HepG2 (cell line): ENCODE results near the gene AQP12A. TPM values are rescaled to one million over a fixed set of nuclear protein-coding genes. Genes with fewer than 3 reads are reported as not detected.

Experiments
- ATAC-seq: fragments of 200-7000 bp; cut with Tn5 transposase; 3 replicates; pipeline ENCODE4 v1.9.1; 2020; ENCODE audit warnings: mild to moderate bottlenecking, moderate library complexity
- BruUV-seq: library from RNA; stranded (reverse); fragments of 400-500 nt; replicated peaks from 2 replicates; lab custom pipeline; 2021; lab: Mats Ljungman, UMichigan
- CTCF ChIA-PET: fragments of 300-600 bp; formaldehyde crosslinking; extraction: SDS; loops from one replicate; lab custom pipeline; 2021; ENCODE audit warnings: low total read pairs, inconsistent platforms, low intra/inter-chr PET ratio; lab: Yijun Ruan, JAX
- POLR2A ChIA-PET: fragments of 350-600 bp; sonication (Branson Sonifier 250); formaldehyde crosslinking; loops from one replicate; lab custom pipeline; 2020; ENCODE audit warnings: antibody characterized with exemption, inconsistent platforms; lab: Yijun Ruan, JAX
- DNase-seq: peaks from one replicate; pipeline ENCODE4 v3.0.0-alpha.2; 2015; ENCODE audit warnings: low spot score
- FAIRE-seq: peaks from 3 replicates; lab custom pipeline; 2011; peaks lifted over from hg19 to GRCh38; lab: Jason Lieb, UNC
- H2AFZ ChIP-seq: one replicate; pipeline ENCODE4 v1.6.1; 2011; ENCODE audit warnings: low read length, inconsistent platforms
- H3K27ac ChIP-seq: fragments of 300-600 bp; 3 replicates; pipeline ENCODE4 v1.8.0; 2011; ENCODE audit warnings: mixed run types, mild to moderate bottlenecking, mixed read lengths, low read length, inconsistent platforms; ENCODE audit not compliant: insufficient read depth; ENCODE audit errors: extremely low read length
- H3K27me3 ChIP-seq, 2 experiments: fragments of 200-600 bp in 1 of 2; 2 replicates in 1 of 2; 3 replicates in 1 of 2; pipeline versions ENCODE4 v1.6.0 to v1.8.0; 2011; ENCODE audit warnings: low read length in 2 of 2, mild to moderate bottlenecking in 2 of 2, moderate library complexity in 2 of 2, inconsistent platforms in 1 of 2; ENCODE audit not compliant: insufficient read depth in 2 of 2, control insufficient read depth in 1 of 2
- H3K36me3 ChIP-seq, 2 experiments: fragments of 200-600 bp in 1 of 2; replicated peaks in 1 of 2; 2 replicates in 1 of 2; 3 replicates in 1 of 2; pipeline versions ENCODE4 v1.5.1 to v1.8.0; 2011; ENCODE audit warnings: low read length in 2 of 2, inconsistent platforms in 1 of 2; ENCODE audit not compliant: insufficient read depth in 2 of 2, control insufficient read depth in 1 of 2
- H3K4me1 ChIP-seq: 2 replicates; pipeline ENCODE4 v1.5.1; 2012; ENCODE audit warnings: low read length, inconsistent platforms; ENCODE audit not compliant: insufficient read depth
- H3K4me2 ChIP-seq: 2 replicates; pipeline ENCODE4 v1.6.0; 2011; ENCODE audit warnings: low read depth, low read length, inconsistent platforms
- H3K4me3 ChIP-seq, 3 experiments: fragments of 200-600 bp in 1 of 3; sonication (generic), shearing (Covaris generic) in 1 of 3; replicated peaks in 1 of 3; 2 replicates each; pipeline ENCODE4 v1.5.1; 2011 to 2016; ENCODE audit warnings: low read length in 3 of 3, inconsistent platforms in 2 of 3, low read depth in 2 of 3, mild to moderate bottlenecking in 2 of 3, control low read depth in 1 of 3, mixed read lengths in 1 of 3; ENCODE audit not compliant: insufficient read depth in 1 of 3
- H3K79me2 ChIP-seq: one replicate; pipeline ENCODE4 v1.6.1; 2011; ENCODE audit warnings: low read length, inconsistent platforms; ENCODE audit not compliant: insufficient read depth
- H3K9ac ChIP-seq: 2 replicates; pipeline ENCODE4 v1.6.0; 2011; ENCODE audit warnings: mild to moderate bottlenecking, low read depth, low read length, inconsistent platforms; ENCODE audit not compliant: insufficient read depth
- H3K9me3 ChIP-seq: 2 replicates; pipeline ENCODE4 v1.5.1; 2012; ENCODE audit warnings: mild to moderate bottlenecking, low read length
- H4K20me1 ChIP-seq: 2 replicates; pipeline ENCODE4 v1.6.0; 2011; ENCODE audit warnings: inconsistent platforms, mild to moderate bottlenecking, low read length, moderate library complexity; ENCODE audit not compliant: insufficient read depth
- ARNTL ChIP-seq: sonication (generic); formaldehyde crosslinking; IDR thresholded peaks from 2 replicates; pipeline ENCODE4 v1.4.0; 2020; ENCODE audit warnings: mild to moderate bottlenecking, missing genetic modification reagents
- BRD4 ChIP-seq: sonication (generic); formaldehyde crosslinking; IDR thresholded peaks from 2 replicates; pipeline ENCODE4 v1.4.0; 2020; ENCODE audit warnings: missing genetic modification reagents
- CENPBD1 ChIP-seq: sonication (generic); formaldehyde crosslinking; IDR thresholded peaks from 2 replicates; pipeline ENCODE4 v1.8.0; 2022; ENCODE audit warnings: missing genetic modification reagents, low read depth, mild to moderate bottlenecking, borderline replicate concordance
- DDIT3 ChIP-seq: sonication (generic); formaldehyde crosslinking; IDR thresholded peaks from 2 replicates; pipeline ENCODE4 v1.4.0; 2020; ENCODE audit warnings: mild to moderate bottlenecking, missing genetic modification reagents
- FOXJ3 ChIP-seq: sonication (generic); formaldehyde crosslinking; IDR thresholded peaks from 2 replicates; pipeline ENCODE4 v1.4.0; 2020; ENCODE audit warnings: missing genetic modification reagents, mild to moderate bottlenecking, borderline replicate concordance
- HBP1 ChIP-seq: IDR thresholded peaks from 2 replicates; pipeline ENCODE4 v1.6.1; 2016; ENCODE audit warnings: low read depth, control low read depth
- IKZF1 ChIP-seq: fragments of 450-650 bp; IDR thresholded peaks from 2 replicates; pipeline ENCODE4 v1.7.1; 2016
- JUNB ChIP-seq: sonication (generic); formaldehyde crosslinking; IDR thresholded peaks from 2 replicates; pipeline ENCODE4 v1.8.0; 2022; ENCODE audit warnings: missing genetic modification reagents, mild to moderate bottlenecking, borderline replicate concordance
- MTF2 ChIP-seq: sonication (generic); formaldehyde crosslinking; IDR thresholded peaks from 2 replicates; pipeline ENCODE4 v1.5.0; 2020; ENCODE audit warnings: missing genetic modification reagents, borderline replicate concordance
- NBN ChIP-seq: fragments of 450-650 bp; conservative IDR thresholded peaks from 2 replicates; pipeline ENCODE4 v1.6.1; 2017
- RARA ChIP-seq: IDR thresholded peaks from 2 replicates; pipeline ENCODE4 v1.6.1; 2016; ENCODE audit warnings: missing genetic modification reagents, missing compliant biosample characterization
- SIN3A ChIP-seq: IDR thresholded peaks from 2 replicates; pipeline ENCODE4 v1.6.1; 2011; ENCODE audit warnings: low read depth, mild to moderate bottlenecking, control low read depth, low read length, borderline replicate concordance
- STAG1 ChIP-seq: sonication (generic); formaldehyde crosslinking; IDR thresholded peaks from 2 replicates; pipeline ENCODE4 v1.4.0; 2020; ENCODE audit warnings: missing genetic modification reagents
- XBP1 ChIP-seq: sonication (generic); formaldehyde crosslinking; IDR thresholded peaks from 2 replicates; pipeline ENCODE4 v1.5.0; 2020; ENCODE audit warnings: missing genetic modification reagents
- ZNF136 ChIP-seq: sonication (generic); formaldehyde crosslinking; IDR thresholded peaks from 2 replicates; pipeline ENCODE4 v1.8.1; 2022; ENCODE audit warnings: low read depth, mild to moderate bottlenecking, moderate library complexity, missing genetic modification reagents
- ZNF558 ChIP-seq: sonication (generic); formaldehyde crosslinking; IDR thresholded peaks from 2 replicates; pipeline ENCODE4 v1.9.0; 2022; ENCODE audit warnings: mild to moderate bottlenecking, missing genetic modification reagents, borderline replicate concordance
- ZNF607 ChIP-seq: sonication (generic); formaldehyde crosslinking; IDR thresholded peaks from 2 replicates; pipeline ENCODE4 v1.5.1; 2020; ENCODE audit warnings: missing genetic modification reagents, mild to moderate bottlenecking, borderline replicate concordance
- ZNF619 ChIP-seq: sonication (generic); formaldehyde crosslinking; IDR thresholded peaks from 2 replicates; pipeline ENCODE4 v1.4.0; 2020; ENCODE audit warnings: mild to moderate bottlenecking, missing genetic modification reagents
- ZNF800 ChIP-seq: sonication (generic); formaldehyde crosslinking; IDR thresholded peaks from 2 replicates; pipeline ENCODE4 v1.4.0; 2020; ENCODE audit warnings: missing genetic modification reagents
- WGBS: methylation state at CpG from one replicate; pipeline ENCODE4 v1.1.6; 2017; ENCODE audit warnings: low lambda C conversion rate; 5-methylcytosine and 5-hydroxymethylcytosine counted together
- in situ Hi-C: cut with HindIII; loops from 2 replicates; pipeline ENCODE4 v1.10.0; 2017; ENCODE audit warnings: low pct_unique_long_range_greater_than_20kb; ENCODE audit not compliant: extremely low pct_ligation_motif_present
- intact Hi-C: fragments of 100-400 bp; cut with micrococcal nuclease; formaldehyde crosslinking; loops from one replicate; pipeline ENCODE4 v1.10.0; 2022; ENCODE audit not compliant: unreplicated experiment
- polyA plus RNA-seq, 8 experiments: library from polyadenylated mRNA; depleted of rRNA in 3 of 8; stranded (reverse) in 7 of 8; unstranded in 1 of 8; fragments of >200 nt; fragmentation: Illumina TruSeq in 4 of 8; extraction: Trizol in 4 of 8; gene quantifications; 2 replicates each; pipeline versions ENCODE4 v1.2.1 to v1.2.3, GENCODE V29; 2011 to 2016; ENCODE audit warnings: low read depth in 4 of 8, missing spikeins in 1 of 8, mixed read lengths in 1 of 8; ENCODE audit not compliant: insufficient read depth in 1 of 8
- total RNA-seq, 5 experiments: library from RNA; depleted of rRNA; stranded (reverse); fragments of >200 nt; fragmentation: Illumina TruSeq; extraction: Trizol; gene quantifications; 2 replicates each; pipeline ENCODE4 v1.2.3, GENCODE V29; 2016; ENCODE audit warnings: low read depth in 1 of 5

Gene AQP12A
- total and polyA plus RNA-seq, 2 of the 13 experiments (the other 11 are each of a cell fraction or from before 2014, with no cell fraction given): not detected

GRCh38 chr2:240726876-240727275 lies 35.2 kb downstream of the AQP12A start:
- H3K36me3 ChIP-seq: no peaks in the 10 kb centered on the region
- no peak overlapping the region for H2AFZ ChIP-seq
- POLR2A ChIA-PET: no interaction called here
- CTCF ChIA-PET: no interaction called here
- intact Hi-C loops (no loop called here), in situ Hi-C loops (no loop called here)
- no peak for FAIRE-seq
- BruUV-seq: no TSS peak
- no peak overlapping the region for H3K4me2 ChIP-seq
- peaks cover 61 to 97% of the 10 kb centered on the region in 2 experiments for H3K27me3 ChIP-seq
- H3K9me3 ChIP-seq: no peaks in the 10 kb centered on the region
- H4K20me1 ChIP-seq: no peaks in the 10 kb centered on the region
- H3K9ac ChIP-seq: no peak overlapping the region
- H3K4me1 ChIP-seq: no peaks in the 10 kb centered on the region
- no peak overlapping the region for H3K27ac ChIP-seq
- no peak for ATAC-seq
- WGBS: 26% methylated on average over 14 of the region's 14 CpGs
- H3K79me2 ChIP-seq: no peaks in the 10 kb centered on the region
- no peak overlapping the region for H3K4me3 ChIP-seq
- no peak for DNase-seq
- TF ChIP-seq ZNF800 (CRISPR knock-in tag): no peak
- TF ChIP-seq SIN3A: no peak
- no peak for TF ChIP-seq MTF2
- no peak for TF ChIP-seq DDIT3 (CRISPR knock-in tag)
- no peak for TF ChIP-seq STAG1 (CRISPR knock-in tag)
- no peak for TF ChIP-seq FOXJ3 (CRISPR knock-in tag)
- TF ChIP-seq HBP1: no peak
- TF ChIP-seq ARNTL (CRISPR knock-in tag): no peak
- TF ChIP-seq JUNB (CRISPR knock-in tag): no peak
- no peak for TF ChIP-seq ZNF619 (CRISPR knock-in tag)
- TF ChIP-seq XBP1: no peak
- no peak for TF ChIP-seq NBN
- no peak for TF ChIP-seq CENPBD1 (CRISPR knock-in tag)
- no peak for TF ChIP-seq ZNF607 (CRISPR knock-in tag)
- no peak for TF ChIP-seq RARA (CRISPR knock-in tag)
- no peak for TF ChIP-seq BRD4
- TF ChIP-seq ZNF136 (CRISPR knock-in tag): no peak
- no peak for TF ChIP-seq ZNF558 (CRISPR knock-in tag)
- TF ChIP-seq IKZF1: no peak
